Putamen (tissue), 1 donor: ENCODE data around the gene LRRC40.
"Not testable (repeated sequence)": the region's sequence is repeated elsewhere in the genome, so short reads cannot be mapped to it uniquely, and the experiment has no call there.

Source experiments
- DNase-seq: peaks from one replicate; pipeline ENCODE4 v3.0.0-alpha.2; 2016; ENCODE audit warnings: low spot score

Gene LRRC40

GRCh38 chr1:70205434-70206118 is at the start of gene LRRC40:
TSS of gene LRRC40 (minus strand) at chr1:70205579. CDS start at chr1:70205540, 39 bp downstream.
- peak; percentile 95 for DNase-seq

DNA sequence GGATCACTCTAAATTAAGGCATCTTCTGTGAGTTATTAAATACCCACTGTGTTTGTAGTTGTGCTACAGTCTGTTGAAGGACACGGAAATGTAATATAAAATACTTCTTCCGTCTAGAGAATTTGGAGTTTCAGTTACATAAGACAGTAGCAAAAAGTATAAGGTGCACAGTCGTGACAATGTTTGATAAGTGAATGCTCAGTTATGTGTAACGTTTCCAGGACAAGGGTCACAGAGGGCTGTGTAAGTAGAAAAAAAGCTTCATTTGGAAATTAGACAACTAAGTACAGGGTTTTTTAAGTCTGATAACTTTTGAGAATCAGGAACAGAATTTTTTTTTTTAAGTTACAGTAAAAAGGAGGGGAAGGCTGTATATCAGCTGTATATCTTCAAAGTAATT is 43.4 kb upstream of the LRRC40 start:
- DNase-seq: no peak

DNA sequence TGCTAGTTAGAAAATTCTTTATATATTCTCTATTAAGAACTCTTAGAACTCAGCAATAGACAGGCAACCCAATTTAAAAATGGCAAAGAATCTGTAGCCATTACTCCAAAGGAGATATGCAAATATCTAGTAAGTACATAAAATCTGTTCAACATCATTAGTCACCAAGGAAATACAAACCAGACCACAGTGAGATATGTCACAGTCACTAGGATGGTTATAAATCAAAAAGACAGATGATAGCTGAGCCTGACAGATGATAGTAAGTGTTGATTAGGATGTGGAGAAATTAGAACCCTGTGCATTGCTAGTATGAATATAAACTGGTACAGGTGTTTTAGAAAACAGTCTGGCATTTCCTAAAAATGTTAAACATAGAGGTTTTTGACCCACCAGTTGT is 42.4 kb upstream of the LRRC40 start:
- no peak for DNase-seq

- DNase-seq: no peak
These were observed 41.7 kb upstream of the LRRC40 start for GRCh38 chr1:70247122-70247521.

DNA sequence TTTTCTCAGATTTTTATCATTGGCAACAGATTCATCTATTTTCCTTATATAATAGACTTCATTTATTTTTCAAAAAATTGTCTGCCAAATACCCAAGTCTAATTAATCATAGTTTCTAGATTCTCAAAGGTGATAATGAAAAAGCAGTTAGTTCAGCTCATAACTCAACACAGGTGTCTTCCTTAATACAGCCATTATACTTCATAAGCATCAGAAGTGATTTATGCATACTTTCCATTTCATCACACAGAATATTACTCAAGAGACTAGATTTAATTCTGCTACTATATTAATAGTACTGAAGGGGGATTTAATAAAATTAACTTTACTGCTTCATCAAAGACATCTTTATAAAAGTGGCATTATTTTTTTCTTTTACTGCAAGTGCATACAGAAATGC is 34.6 kb upstream of the LRRC40 start:
- no peak for DNase-seq

DNA sequence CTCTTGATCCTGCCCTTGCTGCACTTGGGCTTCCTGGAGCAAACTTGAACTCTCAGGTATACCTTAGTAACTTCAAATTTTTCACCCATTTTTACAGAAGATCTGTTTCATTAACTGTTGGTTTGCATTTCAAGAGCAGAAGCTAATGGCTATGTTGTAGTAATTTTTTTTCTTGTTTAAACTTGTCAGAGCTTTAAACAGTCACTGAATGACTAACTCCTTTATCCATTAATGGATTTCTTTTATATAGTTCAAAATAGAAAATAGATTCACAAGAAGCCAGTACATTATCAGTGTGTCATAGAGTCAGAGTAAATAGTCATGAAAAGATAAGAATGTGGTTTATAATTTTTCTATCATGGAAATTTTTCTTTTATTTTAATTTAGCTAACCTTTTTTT is 29.4 kb upstream of the LRRC40 start:
- DNase-seq: no peak

DNA sequence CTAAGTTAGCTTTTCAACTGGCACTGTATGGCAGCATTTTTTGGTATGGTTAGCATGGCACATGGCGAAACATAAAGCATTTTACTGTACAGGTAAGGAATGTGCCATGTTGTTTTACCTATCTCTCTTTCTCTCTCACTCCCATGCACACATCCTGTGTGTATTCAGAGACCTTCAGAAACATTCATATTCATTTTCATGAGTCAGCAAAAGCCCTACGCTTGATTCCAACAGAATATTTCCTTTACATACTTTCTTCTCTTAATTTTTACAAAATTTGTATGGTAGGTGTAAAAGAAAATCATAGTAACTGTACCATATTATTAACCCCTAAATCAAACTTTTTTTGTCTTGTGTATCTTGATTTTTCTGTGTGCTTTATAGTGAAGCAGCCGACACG is 26.1 kb upstream of the LRRC40 start:
- no peak for DNase-seq

DNA sequence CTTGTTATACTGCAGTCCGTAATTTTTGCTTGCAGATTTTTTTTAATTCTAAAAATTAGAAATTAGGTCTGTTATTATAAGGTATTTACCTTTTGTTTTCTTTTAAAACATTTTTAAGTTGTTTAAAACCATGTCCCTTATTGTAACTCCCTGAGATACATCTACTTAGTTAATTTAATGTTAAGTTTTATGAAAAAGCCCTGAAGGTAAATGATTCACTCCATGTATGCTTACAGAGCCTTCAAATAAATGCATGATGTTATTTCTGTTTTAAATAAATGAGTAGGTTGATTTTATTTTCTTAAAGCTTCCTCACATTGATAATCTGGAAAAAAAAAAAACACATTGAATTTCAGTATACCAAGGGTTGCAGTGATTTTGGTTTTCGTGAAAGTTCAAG is 23.3 kb upstream of the LRRC40 start:
- no peak for DNase-seq

DNA sequence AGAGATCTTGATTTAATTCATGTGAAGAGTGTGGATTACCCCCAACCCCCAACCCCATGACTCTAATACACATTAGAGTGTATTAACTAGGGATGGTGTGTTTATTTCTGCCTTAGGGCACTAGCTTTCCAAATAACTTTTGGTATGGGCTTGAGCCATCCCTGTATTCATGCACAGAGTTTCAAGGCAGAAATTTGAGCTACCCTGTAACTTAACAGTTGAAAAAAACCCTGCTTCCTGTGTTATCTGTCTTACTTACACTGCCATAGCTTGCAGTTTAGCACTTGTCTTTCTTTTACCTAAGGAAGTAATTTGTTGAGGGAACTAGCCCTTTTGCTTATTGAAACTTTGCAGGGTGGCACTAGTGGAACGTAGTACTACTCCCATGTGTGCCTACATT is 22.1 kb upstream of the LRRC40 start:
- no peak for DNase-seq

DNA sequence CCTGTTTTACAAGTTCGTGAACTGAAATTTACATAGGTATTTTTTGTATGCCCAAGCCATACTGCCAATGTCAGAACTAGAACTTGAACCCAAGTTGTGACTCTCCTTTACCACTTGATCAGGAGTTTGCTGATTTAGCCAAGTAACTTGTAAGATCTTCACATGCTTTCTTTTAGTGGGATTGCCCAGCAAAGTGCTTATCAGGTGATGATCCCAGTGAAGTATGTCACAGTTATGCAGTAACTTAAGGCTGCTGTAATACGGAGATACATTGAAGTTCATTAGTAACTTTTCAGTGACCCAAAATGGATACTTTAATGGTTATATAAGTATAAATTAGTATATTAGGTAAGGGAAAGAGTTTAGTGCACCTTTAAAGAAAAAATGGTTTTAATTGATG is 19.6 kb upstream of the LRRC40 start:
- no peak for DNase-seq

- DNase-seq: no peak
These were observed 17.4 kb upstream of the LRRC40 start for GRCh38 chr1:70222716-70223235.

- DNase-seq: peak; percentile 94
These were observed 16.1 kb upstream of the LRRC40 start, which contains the start of gene SRSF11 for GRCh38 chr1:70221238-70222121. TSS of gene SRSF11 (plus strand) at chr1:70221380. CDS start at chr1:70221637, 257 bp downstream.

- no peak for DNase-seq
These were observed 15.3 kb upstream of the LRRC40 start for GRCh38 chr1:70220517-70221237.

- DNase-seq: no peak
These were observed 14.6 kb upstream of the LRRC40 start for GRCh38 chr1:70220015-70220414.

- DNase-seq: no peak
These were observed 6.2 kb upstream of the LRRC40 start for GRCh38 chr1:70211541-70211940.

GRCh38 chr1:70210820-70211219 is 5.4 kb upstream of the LRRC40 start:
- DNase-seq: no peak

GRCh38 chr1:70208292-70208691 is 2.9 kb upstream of the LRRC40 start:
- no peak for DNase-seq

- DNase-seq: no peak
These were observed 2.1 kb upstream of the LRRC40 start for GRCh38 chr1:70207492-70207891.

- not testable (repeated sequence) for DNase-seq
These were observed 1.5 kb upstream of the LRRC40 start for GRCh38 chr1:70206833-70207232.

GRCh38 chr1:70205071-70205433 is 327 bp downstream of the LRRC40 start:
- DNase-seq: no peak

- DNase-seq: no peak
These were observed 779 bp downstream of the LRRC40 start for GRCh38 chr1:70204600-70204999.

DNA sequence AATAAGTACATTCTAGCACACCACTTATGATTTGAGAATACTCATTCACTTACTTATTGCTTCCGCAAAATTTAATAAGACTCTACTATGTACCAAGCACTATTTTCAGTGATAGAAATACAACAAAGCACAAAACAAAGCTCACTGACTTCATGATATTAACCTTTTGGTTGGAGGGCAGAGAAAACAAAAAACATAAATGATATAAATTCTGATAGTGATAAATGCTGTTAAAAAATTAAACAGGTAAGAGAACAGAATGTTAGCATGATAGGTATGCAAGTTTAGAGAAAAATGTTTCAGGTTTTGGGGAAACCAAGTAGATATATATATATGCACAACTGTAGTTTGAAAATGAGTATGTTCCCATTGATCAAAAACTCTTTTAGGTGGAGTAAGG is 1.2 kb downstream of the LRRC40 start:
- no peak for DNase-seq
